WTC11 (cell line): ENCODE measurements around the gene ADGRB3. TPM values are rescaled to one million over a fixed set of nuclear protein-coding genes. Genes with fewer than 3 reads are reported as not detected.

Experiments used
- ATAC-seq: fragments of 200-7000 bp; cut with Tn5 transposase; 2 replicates; pipeline ENCODE4 v1.10.0; 2021; ENCODE audit warnings: mild to moderate bottlenecking, moderate library complexity
- CTCF ChIA-PET: fragments of 300-600 bp; sonication (Branson Sonifier 250); formaldehyde crosslinking; loops from one replicate; lab custom pipeline; 2021; ENCODE audit warnings: antibody characterized with exemption; lab: Charles Lee
- POLR2A ChIA-PET: fragments of 350-600 bp; sonication (Branson Sonifier 250); formaldehyde crosslinking; loops from one replicate; lab custom pipeline; 2021; ENCODE audit warnings: antibody characterized with exemption; lab: Charles Lee
- DNase-seq: peaks from one replicate; pipeline ENCODE4 v3.0.0; 2021; ENCODE audit warnings: low spot score
- H3K27ac Mint-ChIP-seq: 2 replicates; pipeline ENCODE4 v1.8.0; 2021; ENCODE audit warnings: mixed read lengths
- H3K27me3 Mint-ChIP-seq: 2 replicates; pipeline ENCODE4 v1.8.0; 2021; ENCODE audit warnings: low read depth, mild to moderate bottlenecking, moderate library complexity, mixed read lengths
- H3K36me3 Mint-ChIP-seq: 2 replicates; pipeline ENCODE4 v1.8.0; 2021; ENCODE audit warnings: mixed read lengths
- H3K4me1 Mint-ChIP-seq: 2 replicates; pipeline ENCODE4 v1.8.0; 2022; ENCODE audit warnings: mixed read lengths
- H3K4me3 Mint-ChIP-seq: 2 replicates; pipeline ENCODE4 v1.8.0; 2021; ENCODE audit warnings: mild to moderate bottlenecking, moderate library complexity, mixed read lengths
- H3K9me3 Mint-ChIP-seq: 2 replicates; pipeline ENCODE4 v1.8.0; 2021; ENCODE audit warnings: mixed read lengths
- CBFB ChIP-seq: sonication (generic); formaldehyde crosslinking; IDR thresholded peaks from 2 replicates; pipeline ENCODE4 v1.8.1; 2022; ENCODE audit warnings: mild to moderate bottlenecking, low read depth, missing genetic modification reagents
- CREB1 ChIP-seq: sonication (generic); formaldehyde crosslinking; IDR thresholded peaks from 2 replicates; pipeline ENCODE4 v1.8.0; 2023; ENCODE audit warnings: mild to moderate bottlenecking, missing genetic modification reagents
- E2F1 ChIP-seq: sonication (generic); formaldehyde crosslinking; IDR thresholded peaks from 2 replicates; pipeline ENCODE4 v1.8.0; 2022; ENCODE audit warnings: mild to moderate bottlenecking, missing genetic modification reagents
- EMX1 ChIP-seq: fragments of 250-450 bp; sonication (Bioruptor Pico); IDR thresholded peaks from 2 replicates; pipeline ENCODE4 v1.8.0; 2021; ENCODE audit warnings: mild to moderate bottlenecking
- ESRRA ChIP-seq: sonication (generic); formaldehyde crosslinking; IDR thresholded peaks from 2 replicates; pipeline ENCODE4 v1.8.1; 2022; ENCODE audit warnings: mild to moderate bottlenecking, missing genetic modification reagents, borderline replicate concordance
- GRHL2 ChIP-seq: fragments of 250-450 bp; sonication (Bioruptor Pico); IDR thresholded peaks from 2 replicates; pipeline ENCODE4 v1.8.0; 2022; ENCODE audit warnings: mild to moderate bottlenecking, moderate library complexity; ENCODE audit not compliant: insufficient replicate concordance, severe bottlenecking
- GTF2I ChIP-seq: fragments of 250-450 bp; sonication (Bioruptor Pico); conservative IDR thresholded peaks from 2 replicates; pipeline ENCODE4 v1.4.0; 2021; ENCODE audit warnings: mild to moderate bottlenecking
- HMGA2 ChIP-seq: fragments of 250-450 bp; sonication (Bioruptor Pico); IDR thresholded peaks from 2 replicates; pipeline ENCODE4 v1.4.0; 2021; ENCODE audit warnings: mild to moderate bottlenecking, moderate library complexity
- HMGXB4 ChIP-seq: sonication (generic); formaldehyde crosslinking; IDR thresholded peaks from 2 replicates; pipeline ENCODE4 v1.8.1; 2023; ENCODE audit warnings: mild to moderate bottlenecking, moderate library complexity, missing genetic modification reagents
- JUN ChIP-seq: sonication (generic); formaldehyde crosslinking; IDR thresholded peaks from 2 replicates; pipeline ENCODE4 v1.8.0; 2023; ENCODE audit warnings: mild to moderate bottlenecking, missing genetic modification reagents
- KAT7 ChIP-seq: sonication (generic); formaldehyde crosslinking; IDR thresholded peaks from 2 replicates; pipeline ENCODE4 v1.8.1; 2023; ENCODE audit warnings: missing genetic modification reagents, mild to moderate bottlenecking, borderline replicate concordance
- MLX ChIP-seq: sonication (generic); formaldehyde crosslinking; IDR thresholded peaks from 2 replicates; pipeline ENCODE4 v1.8.1; 2023; ENCODE audit warnings: mild to moderate bottlenecking, missing genetic modification reagents, moderate library complexity
- MXD4 ChIP-seq: fragments of 250-450 bp; sonication (Bioruptor Pico); IDR thresholded peaks from 2 replicates; pipeline ENCODE4 v1.8.0; 2021; ENCODE audit warnings: mild to moderate bottlenecking, moderate library complexity, borderline replicate concordance
- NFE2L1 ChIP-seq: sonication (generic); formaldehyde crosslinking; IDR thresholded peaks from 2 replicates; pipeline ENCODE4 v1.8.1; 2023; ENCODE audit warnings: missing genetic modification reagents
- PREB ChIP-seq: sonication (generic); formaldehyde crosslinking; IDR thresholded peaks from 2 replicates; pipeline ENCODE4 v1.8.1; 2022; ENCODE audit warnings: mild to moderate bottlenecking, missing genetic modification reagents, moderate library complexity, borderline replicate concordance
- RORB ChIP-seq: fragments of 250-450 bp; sonication (Bioruptor Pico); IDR thresholded peaks from 2 replicates; pipeline ENCODE4 v1.9.0; 2021; ENCODE audit warnings: mild to moderate bottlenecking
- SMAD3 ChIP-seq: sonication (generic); formaldehyde crosslinking; IDR thresholded peaks from 2 replicates; pipeline ENCODE4 v1.8.0; 2022; ENCODE audit warnings: missing genetic modification reagents, mild to moderate bottlenecking, borderline replicate concordance
- USF1 ChIP-seq: sonication (generic); formaldehyde crosslinking; IDR thresholded peaks from 2 replicates; pipeline ENCODE4 v1.8.0; 2022; ENCODE audit warnings: mild to moderate bottlenecking, missing genetic modification reagents
- USF2 ChIP-seq: sonication (generic); formaldehyde crosslinking; IDR thresholded peaks from 2 replicates; pipeline ENCODE4 v1.8.1; 2023; ENCODE audit warnings: mild to moderate bottlenecking, missing genetic modification reagents, moderate library complexity
- ZBTB43 ChIP-seq: sonication (generic); formaldehyde crosslinking; IDR thresholded peaks from 2 replicates; pipeline ENCODE4 v1.8.1; 2023; ENCODE audit warnings: mild to moderate bottlenecking, missing genetic modification reagents
- ZNF263 ChIP-seq: sonication (generic); formaldehyde crosslinking; IDR thresholded peaks from 2 replicates; pipeline ENCODE4 v1.8.1; 2022; ENCODE audit warnings: low read depth, mild to moderate bottlenecking, moderate library complexity, missing genetic modification reagents
- ZNF317 ChIP-seq: sonication (generic); formaldehyde crosslinking; IDR thresholded peaks from 2 replicates; pipeline ENCODE4 v1.8.1; 2023; ENCODE audit warnings: low read depth, mild to moderate bottlenecking, moderate library complexity, missing genetic modification reagents, borderline replicate concordance
- ZNF512 ChIP-seq: sonication (generic); formaldehyde crosslinking; IDR thresholded peaks from 2 replicates; pipeline ENCODE4 v1.8.1; 2022; ENCODE audit warnings: missing genetic modification reagents, borderline replicate concordance
- total RNA-seq: library from RNA; stranded (reverse); gene quantifications from 3 replicates; pipeline ENCODE4 v1.2.3, GENCODE V29; 2021

The ADGRB3 gene
- total RNA-seq, 1 experiment from 2014 or later, result 1.9 TPM

- TF ChIP-seq HMGA2 (CRISPR knock-in tag) (no peak), USF1 (CRISPR knock-in tag) (no peak), KAT7 (CRISPR knock-in tag) (no peak)
These were observed 340.0 kb downstream of the ADGRB3 start (continued) for GRCh38 chr6:68975064-68975463.

- no peaks in the 10 kb centered on the region for H3K27me3 Mint-ChIP-seq
- no peak overlapping the region for H3K27ac Mint-ChIP-seq
- no peaks in the 10 kb centered on the region for H3K9me3 Mint-ChIP-seq
- TF ChIP-seq PREB (CRISPR knock-in tag), result no peak
- no peak for TF ChIP-seq EMX1 (CRISPR knock-in tag)
- no peak for TF ChIP-seq JUN (CRISPR knock-in tag)
- TF ChIP-seq CBFB (CRISPR knock-in tag), result no peak
- TF ChIP-seq GTF2I (CRISPR knock-in tag), result no peak
- TF ChIP-seq NFE2L1 (CRISPR knock-in tag), result no peak
- TF ChIP-seq MXD4 (CRISPR knock-in tag), result no peak
- TF ChIP-seq SMAD3, result no peak
- TF ChIP-seq ZBTB43 (CRISPR knock-in tag), result no peak
- TF ChIP-seq ESRRA (CRISPR knock-in tag), result no peak
- TF ChIP-seq MLX (CRISPR knock-in tag), result no peak
- no peak for TF ChIP-seq HMGXB4 (CRISPR knock-in tag)
- no peak for TF ChIP-seq CREB1 (CRISPR knock-in tag)
- TF ChIP-seq ZNF317, result no peak
- TF ChIP-seq ZNF263, result no peak
- TF ChIP-seq E2F1 (CRISPR knock-in tag), result no peak
- TF ChIP-seq USF2 (CRISPR knock-in tag), result no peak
- TF ChIP-seq GRHL2, result no peak
- TF ChIP-seq RORB, result no peak
- TF ChIP-seq ZNF512, result no peak
- TF ChIP-seq, all 79 proteins: peak for 0
- Mint-ChIP-seq H3K4me1 (peaks cover 3% of the 10 kb centered on the region; the same call in 1 of the 2 replicates), H3K4me3 (no peak overlapping the region), H3K36me3 (no peaks in the 10 kb centered on the region)
- ChIA-PET POLR2A (no interaction called here), CTCF (interaction anchor here (0.5 to 3.0 kb wide), 20 partner anchors 8 to 408 kb away, joined by 3 to 18 read pairs (median 3); partner anchors contain the start of gene ADGRB3)
- DNase-seq (no peak), ATAC-seq (no peak)
These were observed 340.7 kb downstream of the ADGRB3 start for GRCh38 chr6:68975816-68976215.
